ENCODE results near the gene CLIC5.
"Not testable (repeated sequence)": the region's sequence is repeated elsewhere in the genome, so short reads cannot be mapped to it uniquely, and the experiment has no call there.

- not testable (repeated sequence) for TF ChIP-seq POLR2AphosphoS5, POLR2A (IDR thresholded peaks at IDR 0.05)
These were observed 89.2 kb downstream of the CLIC5 start for GRCh38 chr6:45926423-45926822.
